HG02798 (cell line): ENCODE measurements around the gene MBLAC1.
A peak's percentile ranks its signal among the peaks of the same experiment; 100 is the strongest.

Experiments
- ATAC-seq: cut with Tn5 transposase; IDR thresholded peaks from one replicate; pipeline ENCODE4 v1.9.1; 2021; ENCODE audit warnings: mild to moderate bottlenecking; ENCODE audit not compliant: unreplicated experiment, poor library complexity

Gene MBLAC1

GRCh38 chr7:100095289-100095688, 31.5 kb upstream of the MBLAC1 start:
- ATAC-seq = no peak

- no peak for ATAC-seq
Observed at GRCh38 chr7:100095704-100096103, 31.1 kb upstream of the MBLAC1 start.

GRCh38 chr7:100098913-100099312, 27.9 kb upstream of the MBLAC1 start:
- ATAC-seq = no peak

GRCh38 chr7:100099452-100099851, 27.3 kb upstream of the MBLAC1 start:
- no peak for ATAC-seq

- ATAC-seq = peak; percentile 76
Observed at GRCh38 chr7:100100420-100101015, 26.2 kb upstream of the MBLAC1 start.

GRCh38 chr7:100101016-100101862, 25.5 kb upstream of the MBLAC1 start, which contains the start of the genes AP4M1 and MCM7:
Gene AP4M1 (plus strand): TSS chr7:100101643. CDS start chr7:100101715, 72 bp downstream.
Gene MCM7 (minus strand): TSS chr7:100101397. CDS start chr7:100101294, 103 bp downstream.
- ATAC-seq = peak; percentile 86

- ATAC-seq = no peak
Observed at GRCh38 chr7:100102950-100103840, 23.6 kb upstream of the MBLAC1 start.

GRCh38 chr7:100105534-100105933, 21.2 kb upstream of the MBLAC1 start:
- ATAC-seq = no peak

GRCh38 chr7:100106633-100107032, 20.1 kb upstream of the MBLAC1 start:
- ATAC-seq = no peak

GRCh38 chr7:100107125-100107737, 19.5 kb upstream of the MBLAC1 start:
- ATAC-seq = no peak

GRCh38 chr7:100107890-100108289, 18.9 kb upstream of the MBLAC1 start:
- ATAC-seq = no peak

GRCh38 chr7:100109521-100110163, 17.1 kb upstream of the MBLAC1 start:
- no peak for ATAC-seq

GRCh38 chr7:100111156-100111555, 15.6 kb upstream of the MBLAC1 start:
- no peak for ATAC-seq

- ATAC-seq = no peak
Observed at GRCh38 chr7:100111914-100112313, 14.9 kb upstream of the MBLAC1 start.

GRCh38 chr7:100115026-100115425, 11.7 kb upstream of the MBLAC1 start:
- ATAC-seq = no peak

GRCh38 chr7:100118388-100119071, 8.2 kb upstream of the MBLAC1 start:
- no peak for ATAC-seq

- ATAC-seq = peak; percentile 87
Observed at GRCh38 chr7:100119072-100119969, 7.4 kb upstream of the MBLAC1 start, which contains the start of the genes CNPY4 and TAF6. Gene CNPY4 (plus strand): TSS chr7:100119634. CDS start chr7:100119745, 111 bp downstream. Gene TAF6 (minus strand): TSS chr7:100119358. CDS start chr7:100114209, 5,149 bp downstream.
